Neural cell (in vitro differentiated cells): ENCODE data around the gene PRR12. TPM values are rescaled to one million over a fixed set of nuclear protein-coding genes. Genes with fewer than 3 reads are reported as not detected.

Experiments
- H2AFZ ChIP-seq: fragments of 200-600, 300-800 bp; sonication (generic), shearing (Covaris generic); 2 replicates; pipeline ENCODE4 v1.6.0; 2014; ENCODE audit warnings: low read depth, mild to moderate bottlenecking, antibody characterized with exemption, low read length, moderate library complexity
- H3F3A ChIP-seq: fragments of 200-600 bp; shearing (Covaris generic); 2 replicates; pipeline ENCODE4 v1.6.1; 2016; ENCODE audit warnings: mild to moderate bottlenecking, moderate library complexity, mixed read lengths, antibody characterized with exemption, low read length; ENCODE audit not compliant: insufficient read depth, poor library complexity, severe bottlenecking
- H3K27ac ChIP-seq: fragments of 200-600, 300-800 bp; sonication (generic), shearing (Covaris generic); 2 replicates; pipeline ENCODE4 v1.5.1; 2014; ENCODE audit warnings: mild to moderate bottlenecking, low read length, moderate library complexity
- H3K27me3 ChIP-seq: fragments of 300-800, 200-600 bp; sonication (generic), shearing (Covaris generic); 2 replicates; pipeline ENCODE4 v1.6.0; 2014; ENCODE audit warnings: mild to moderate bottlenecking, low read depth, low read length, moderate library complexity; ENCODE audit not compliant: insufficient read depth
- H3K36me3 ChIP-seq: fragments of 300-800, 200-600 bp; sonication (generic), shearing (Covaris generic); 2 replicates; pipeline ENCODE4 v1.5.1; 2014; ENCODE audit warnings: mild to moderate bottlenecking, antibody characterized with exemption, low read length, moderate library complexity; ENCODE audit not compliant: insufficient read depth
- H3K4me2 ChIP-seq: fragments of 300-800, 200-600 bp; sonication (generic), shearing (Covaris generic); 2 replicates; pipeline ENCODE4 v1.6.0; 2014; ENCODE audit warnings: mild to moderate bottlenecking, low read length
- H3K4me3 ChIP-seq: fragments of 300-800, 200-600 bp; sonication (generic), shearing (Covaris generic); 2 replicates; pipeline ENCODE4 v1.5.1; 2014; ENCODE audit warnings: mild to moderate bottlenecking, low read length, moderate library complexity
- H3K79me2 ChIP-seq: fragments of 200-600 bp; shearing (Covaris generic); replicated peaks from 2 replicates; pipeline ENCODE4 v1.6.0; 2014; ENCODE audit warnings: mild to moderate bottlenecking, low read length, moderate library complexity; ENCODE audit not compliant: insufficient read depth
- H3K9ac ChIP-seq: fragments of 300-800, 200-600 bp; sonication (generic), shearing (Covaris generic); 2 replicates; pipeline ENCODE4 v1.6.1; 2016; ENCODE audit warnings: mild to moderate bottlenecking, low read length, mixed read lengths
- H3K9me2 ChIP-seq: fragments of 200-600 bp; shearing (Covaris generic); 2 replicates; pipeline ENCODE4 v1.6.1; 2016; ENCODE audit warnings: mild to moderate bottlenecking, low read length, mixed read lengths; ENCODE audit not compliant: insufficient read depth
- H3K9me3 ChIP-seq: fragments of 200-600, 300-800 bp; sonication (generic), shearing (Covaris generic); 2 replicates; pipeline ENCODE4 v1.6.1; 2016; ENCODE audit warnings: mild to moderate bottlenecking, mixed run types, low read length, moderate library complexity, mixed read lengths
- H4K20me1 ChIP-seq: fragments of 200-600 bp; shearing (Covaris generic); 2 replicates; pipeline ENCODE4 v1.6.1; 2016; ENCODE audit warnings: mild to moderate bottlenecking, mixed run types; ENCODE audit not compliant: insufficient read depth
- EP300 ChIP-seq: fragments of 450-650 bp; conservative IDR thresholded peaks from 2 replicates; pipeline ENCODE4 v1.6.1; 2014; ENCODE audit warnings: antibody characterized with exemption, mild to moderate bottlenecking, moderate library complexity; ENCODE audit not compliant: poor library complexity, severe bottlenecking
- EZH2 ChIP-seq: fragments of 200-600, 300-800 bp; shearing (Covaris generic), sonication (generic); IDR thresholded peaks from 2 replicates; pipeline ENCODE4 v1.6.1; 2014; ENCODE audit warnings: antibody characterized with exemption, low read length, borderline replicate concordance, mild to moderate bottlenecking; ENCODE audit not compliant: insufficient read depth, poor library complexity, severe bottlenecking
- MXI1 ChIP-seq: fragments of 450-650 bp; conservative IDR thresholded peaks from 2 replicates; pipeline ENCODE4 v1.6.1; 2014; ENCODE audit warnings: antibody characterized with exemption, mild to moderate bottlenecking; ENCODE audit not compliant: poor library complexity, severe bottlenecking
- POLR2AphosphoS5 ChIP-seq: IDR thresholded peaks from 2 replicates; pipeline ENCODE4 v1.6.1; 2012
- RAD21 ChIP-seq: fragments of 450-650 bp; conservative IDR thresholded peaks from 2 replicates; pipeline ENCODE4 v1.6.1; 2014; ENCODE audit warnings: antibody characterized with exemption, mild to moderate bottlenecking, moderate library complexity
- REST ChIP-seq: IDR thresholded peaks from 2 replicates; pipeline ENCODE4 v1.6.1; 2012; ENCODE audit warnings: borderline replicate concordance
- SMC3 ChIP-seq: fragments of 450-650 bp; conservative IDR thresholded peaks from 2 replicates; pipeline ENCODE4 v1.6.1; 2014; ENCODE audit warnings: antibody characterized with exemption, mild to moderate bottlenecking, moderate library complexity; ENCODE audit not compliant: poor library complexity
- TAF1 ChIP-seq: IDR thresholded peaks from 2 replicates; pipeline ENCODE4 v1.6.1; 2012; ENCODE audit warnings: low read depth
- polyA plus RNA-seq: library from polyadenylated mRNA; depleted of rRNA; stranded (reverse); fragments of >200 nt; gene quantifications from 2 replicates; pipeline ENCODE4 v1.2.3, GENCODE V29; 2014
- TF ChIP-seq, protein P1 (sequence below): fragments of 450-650 bp; IDR thresholded peaks from 2 replicates; pipeline ENCODE4 v1.5.1; 2014; ENCODE audit warnings: antibody characterized with exemption, mild to moderate bottlenecking, moderate library complexity; ENCODE audit not compliant: poor library complexity, severe bottlenecking

PRR12 gene
- polyA plus RNA-seq, 1 donor from 2014 or later, result 1.2 TPM

DNA sequence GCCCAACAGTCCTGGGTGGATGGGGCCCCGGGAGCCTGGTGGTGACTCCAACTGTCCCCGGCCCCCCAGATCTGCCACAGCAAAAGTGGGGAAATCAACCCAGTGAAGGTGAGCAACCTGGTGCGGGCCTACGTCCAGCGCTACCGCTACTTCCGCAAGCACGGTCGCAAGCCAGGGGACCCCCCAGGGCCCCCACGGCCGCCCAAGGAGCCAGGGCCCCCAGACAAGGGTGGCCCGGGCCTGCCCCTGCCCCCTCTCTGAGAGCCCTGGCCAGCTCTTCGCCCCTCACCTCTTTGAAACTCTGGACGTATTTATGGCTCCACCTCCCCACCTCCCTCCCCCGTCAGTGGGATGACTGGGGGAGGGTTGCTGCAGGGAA is 67.1 kb downstream of the PRR12 start:
- H2AFZ ChIP-seq, result no peak overlapping the region
- H4K20me1 ChIP-seq, result no peaks in the 10 kb centered on the region

DNA sequence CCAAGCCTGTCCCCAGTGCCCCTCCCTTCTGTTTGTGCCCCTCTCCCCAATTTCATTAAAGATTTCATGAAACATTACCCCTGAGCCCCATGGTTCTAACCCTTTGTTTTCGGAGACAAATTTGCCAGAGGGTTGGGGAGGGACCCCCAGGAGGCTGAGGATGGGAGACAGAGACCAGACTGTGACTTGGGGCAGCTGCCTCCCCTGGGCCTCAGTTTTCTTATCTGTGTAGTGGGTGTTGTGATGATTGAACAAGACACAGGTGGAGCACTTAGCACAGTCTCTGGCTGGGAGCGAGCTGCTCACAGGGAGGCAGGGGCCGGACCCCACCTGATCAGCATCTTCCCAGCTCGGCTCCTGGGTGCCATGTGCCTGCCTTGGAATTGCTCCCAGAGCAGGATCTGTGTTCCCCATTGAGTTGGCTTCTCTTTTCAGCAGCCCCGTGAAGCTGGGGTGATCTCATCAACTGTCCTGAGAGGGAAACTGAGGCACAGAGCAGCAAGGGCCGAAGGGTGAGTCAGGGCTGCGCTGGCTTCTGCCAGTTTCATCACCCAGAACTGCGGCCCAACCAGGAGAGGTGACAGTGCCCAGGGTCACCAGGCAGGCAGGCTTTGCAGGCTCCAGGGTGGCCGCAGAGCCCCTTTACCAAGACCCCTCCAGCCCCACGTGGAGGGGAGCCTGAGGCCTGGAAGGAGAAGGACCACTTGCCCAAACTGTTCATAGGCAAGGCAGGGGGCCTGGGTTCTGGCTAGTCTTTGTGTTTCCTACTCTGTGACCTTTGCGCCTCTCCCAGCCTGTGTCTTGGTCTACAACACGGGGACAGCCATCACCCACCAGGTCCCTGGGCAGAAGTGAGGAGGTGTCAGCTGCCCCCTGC is 67.8 kb downstream of the PRR12 start:
- Histone ChIP-seq H3K27me3 (no peaks in the 10 kb centered on the region), H3K4me3 (no peak overlapping the region), H3K27ac (no peak overlapping the region), H4K20me1 (no peaks in the 10 kb centered on the region), H3K4me2 (no peak overlapping the region), H3K9me3 (no peaks in the 10 kb centered on the region), H3K79me2 (no peaks in the 10 kb centered on the region), H3K36me3 (no peaks in the 10 kb centered on the region), H2AFZ (no peak overlapping the region), H3F3A (no peaks in the 10 kb centered on the region), H3K9ac (no peak overlapping the region), H3K9me2 (no peaks in the 10 kb centered on the region)
- TF ChIP-seq POLR2AphosphoS5 (no peak), TAF1 (no peak), SMC3 (no peak), EP300 (no peak), EZH2 (no peak), RAD21 (no peak), REST (no peak), MXI1 (no peak)
- TF ChIP-seq, protein P1, sequence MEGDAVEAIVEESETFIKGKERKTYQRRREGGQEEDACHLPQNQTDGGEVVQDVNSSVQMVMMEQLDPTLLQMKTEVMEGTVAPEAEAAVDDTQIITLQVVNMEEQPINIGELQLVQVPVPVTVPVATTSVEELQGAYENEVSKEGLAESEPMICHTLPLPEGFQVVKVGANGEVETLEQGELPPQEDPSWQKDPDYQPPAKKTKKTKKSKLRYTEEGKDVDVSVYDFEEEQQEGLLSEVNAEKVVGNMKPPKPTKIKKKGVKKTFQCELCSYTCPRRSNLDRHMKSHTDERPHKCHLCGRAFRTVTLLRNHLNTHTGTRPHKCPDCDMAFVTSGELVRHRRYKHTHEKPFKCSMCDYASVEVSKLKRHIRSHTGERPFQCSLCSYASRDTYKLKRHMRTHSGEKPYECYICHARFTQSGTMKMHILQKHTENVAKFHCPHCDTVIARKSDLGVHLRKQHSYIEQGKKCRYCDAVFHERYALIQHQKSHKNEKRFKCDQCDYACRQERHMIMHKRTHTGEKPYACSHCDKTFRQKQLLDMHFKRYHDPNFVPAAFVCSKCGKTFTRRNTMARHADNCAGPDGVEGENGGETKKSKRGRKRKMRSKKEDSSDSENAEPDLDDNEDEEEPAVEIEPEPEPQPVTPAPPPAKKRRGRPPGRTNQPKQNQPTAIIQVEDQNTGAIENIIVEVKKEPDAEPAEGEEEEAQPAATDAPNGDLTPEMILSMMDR, result no peak

More for the DNA sequence above, 67.1 kb downstream of the PRR12 start:
- Histone ChIP-seq H3K4me3 (no peak overlapping the region), H3K36me3 (no peaks in the 10 kb centered on the region), H3K9ac (no peak overlapping the region), H3K9me3 (no peaks in the 10 kb centered on the region), H3K4me2 (no peak overlapping the region), H3K9me2 (no peaks in the 10 kb centered on the region), H3K79me2 (no peaks in the 10 kb centered on the region), H3F3A (no peaks in the 10 kb centered on the region), H3K27ac (no peak overlapping the region), H3K27me3 (no peaks in the 10 kb centered on the region)
- TF ChIP-seq MXI1 (no peak), POLR2AphosphoS5 (no peak), SMC3 (no peak), TAF1 (no peak), RAD21 (no peak)
- TF ChIP-seq, protein P1, result no peak
